MCF 10A (cell line): ENCODE measurements around the gene TMPRSS15. TPM values are rescaled to one million over a fixed set of nuclear protein-coding genes. Genes with fewer than 3 reads are reported as not detected.

Experiments
- BruUV-seq: library from RNA; stranded (reverse); fragments of 400-500 nt; replicated peaks from 2 replicates; lab custom pipeline; 2021; lab: Mats Ljungman, UMichigan
- CTCF ChIA-PET: fragments of 300-600 bp; sonication (Branson Sonifier 250); formaldehyde crosslinking; extraction: SDS; loops from one replicate; lab custom pipeline; 2021; ENCODE audit warnings: antibody characterized with exemption, inconsistent platforms; lab: Yijun Ruan, JAX
- POLR2A ChIA-PET: fragments of 300-600, 350-650 bp; sonication (Branson Sonifier 250); formaldehyde crosslinking; extraction: SDS; loops from one replicate; lab custom pipeline; 2020; ENCODE audit warnings: antibody characterized with exemption, inconsistent platforms; lab: Yijun Ruan, JAX
- DNase-seq: peaks from one replicate; pipeline ENCODE4 v3.0.0-alpha.2; 2018; ENCODE audit not compliant: unreplicated experiment
- H3K27ac Mint-ChIP-seq: one replicate; pipeline ENCODE4 v1.8.0; 2022; ENCODE audit warnings: mild to moderate bottlenecking, low read depth, mixed read lengths; ENCODE audit not compliant: unreplicated experiment
- H3K27me3 Mint-ChIP-seq: one replicate; pipeline ENCODE4 v1.8.0; 2022; ENCODE audit warnings: mixed read lengths; ENCODE audit not compliant: insufficient read depth, unreplicated experiment
- H3K36me3 Mint-ChIP-seq: one replicate; pipeline ENCODE4 v1.8.0; 2022; ENCODE audit warnings: mild to moderate bottlenecking, moderate library complexity, mixed read lengths; ENCODE audit not compliant: insufficient read depth, unreplicated experiment
- H3K4me1 Mint-ChIP-seq: one replicate; pipeline ENCODE4 v1.8.0; 2022; ENCODE audit warnings: mixed read lengths; ENCODE audit not compliant: insufficient read depth, unreplicated experiment
- H3K4me3 Mint-ChIP-seq: one replicate; pipeline ENCODE4 v1.8.0; 2022; ENCODE audit warnings: mild to moderate bottlenecking, moderate library complexity, mixed read lengths; ENCODE audit not compliant: unreplicated experiment
- H3K9me3 Mint-ChIP-seq: one replicate; pipeline ENCODE4 v1.8.0; 2022; ENCODE audit warnings: mixed read lengths; ENCODE audit not compliant: unreplicated experiment
- CTCF ChIP-seq: fragments of 200-600 bp; IDR thresholded peaks from one replicate; pipeline ENCODE4 v1.8.0; 2022; ENCODE audit warnings: antibody characterized with exemption, mild to moderate bottlenecking; ENCODE audit not compliant: unreplicated experiment
- intact Hi-C: fragments of 100-400 bp; cut with micrococcal nuclease; formaldehyde crosslinking; loops from 2 replicates; pipeline ENCODE4 v1.14.1; 2022
- total RNA-seq: library from RNA; stranded (reverse); gene quantifications from 2 replicates; pipeline ENCODE4 v1.2.3, GENCODE V29; 2022

TMPRSS15 gene
- total RNA-seq, 1 experiment from 2014 or later: 3.6 TPM

DNA sequence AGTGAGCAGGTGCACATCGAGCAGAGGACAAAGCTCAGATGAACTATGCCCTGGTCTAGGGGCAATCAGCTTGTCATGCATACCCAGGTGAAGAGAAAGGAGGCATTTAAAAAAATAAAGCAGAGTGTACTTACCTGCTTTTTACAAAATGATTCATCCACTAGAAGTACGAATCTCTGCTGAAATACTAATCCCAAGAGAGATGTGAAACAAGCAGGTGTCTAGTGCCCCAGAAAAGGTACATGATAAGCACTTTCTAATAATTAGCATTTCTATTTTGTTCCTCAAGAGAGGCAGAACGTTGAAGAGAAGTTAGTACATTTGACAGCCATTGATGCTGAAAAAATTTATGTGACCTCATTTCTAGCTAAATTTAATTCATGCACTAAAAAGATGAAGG is 127.8 kb downstream of the TMPRSS15 start:
- intact Hi-C loops: no loop called here
- DNase-seq: no peak
- ChIA-PET CTCF (interaction anchor here (2.0 kb wide), 2 partner anchors 111 to 235 kb away, joined by 5 to 8 read pairs; no protein-coding TSS in a partner anchor), POLR2A (no interaction called here)
- no TSS peak for BruUV-seq
- no peak for TF ChIP-seq CTCF
- H3K27me3 Mint-ChIP-seq: no peaks in the 10 kb centered on the region
- no peak overlapping the region for H3K27ac Mint-ChIP-seq
- H3K36me3 Mint-ChIP-seq: no peaks in the 10 kb centered on the region
- no peak overlapping the region for H3K4me3 Mint-ChIP-seq
- no peaks in the 10 kb centered on the region for H3K4me1 Mint-ChIP-seq
- no peaks in the 10 kb centered on the region for H3K9me3 Mint-ChIP-seq

DNA sequence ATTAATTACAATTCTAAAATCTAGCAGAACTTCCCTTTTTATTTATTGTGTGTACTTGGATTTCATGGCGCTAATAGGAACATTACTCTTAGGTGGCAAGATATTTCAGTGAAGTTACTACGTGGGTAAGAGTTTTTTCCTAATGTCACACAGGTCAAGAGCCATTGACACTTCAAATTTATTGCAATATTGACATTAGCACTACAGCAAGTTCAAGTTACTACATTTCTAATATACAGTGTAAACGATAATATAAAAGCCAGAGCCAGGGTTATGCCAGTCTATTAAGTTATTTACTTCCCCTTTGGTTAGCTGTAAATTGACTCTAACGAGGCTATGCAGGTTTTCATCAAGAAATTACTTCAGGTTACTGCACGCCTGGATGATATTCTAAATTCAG is 129.2 kb downstream of the TMPRSS15 start:
- H3K4me1 Mint-ChIP-seq: no peaks in the 10 kb centered on the region
- H3K27ac Mint-ChIP-seq: no peak overlapping the region
- ChIA-PET POLR2A (no interaction called here), CTCF (interaction anchor here (2.0 kb wide), 2 partner anchors 110 to 233 kb away, joined by 5 to 8 read pairs; no protein-coding TSS in a partner anchor)
- no peaks in the 10 kb centered on the region for H3K27me3 Mint-ChIP-seq
- intact Hi-C loops: no loop called here
- H3K9me3 Mint-ChIP-seq: no peaks in the 10 kb centered on the region
- DNase-seq: no peak
- BruUV-seq: no TSS peak
- no peaks in the 10 kb centered on the region for H3K36me3 Mint-ChIP-seq
- no peak overlapping the region for H3K4me3 Mint-ChIP-seq
- TF ChIP-seq CTCF: no peak

- H3K27me3 Mint-ChIP-seq: no peaks in the 10 kb centered on the region
- TF ChIP-seq CTCF: no peak
- ChIA-PET CTCF (interaction anchor here (0.6 to 1.0 kb wide), 2 partner anchors 9 to 44 kb away, joined by 3 to 4 read pairs; no protein-coding TSS in a partner anchor), POLR2A (no interaction called here)
- no peaks in the 10 kb centered on the region for H3K4me1 Mint-ChIP-seq
- no peak overlapping the region for H3K4me3 Mint-ChIP-seq
- no TSS peak for BruUV-seq
- H3K9me3 Mint-ChIP-seq: no peaks in the 10 kb centered on the region
- H3K27ac Mint-ChIP-seq: no peak overlapping the region
- intact Hi-C loops: no loop called here
- H3K36me3 Mint-ChIP-seq: no peaks in the 10 kb centered on the region
- DNase-seq: no peak
These were observed 130.2 kb downstream of the TMPRSS15 start for GRCh38 chr21:18273400-18273799.

DNA sequence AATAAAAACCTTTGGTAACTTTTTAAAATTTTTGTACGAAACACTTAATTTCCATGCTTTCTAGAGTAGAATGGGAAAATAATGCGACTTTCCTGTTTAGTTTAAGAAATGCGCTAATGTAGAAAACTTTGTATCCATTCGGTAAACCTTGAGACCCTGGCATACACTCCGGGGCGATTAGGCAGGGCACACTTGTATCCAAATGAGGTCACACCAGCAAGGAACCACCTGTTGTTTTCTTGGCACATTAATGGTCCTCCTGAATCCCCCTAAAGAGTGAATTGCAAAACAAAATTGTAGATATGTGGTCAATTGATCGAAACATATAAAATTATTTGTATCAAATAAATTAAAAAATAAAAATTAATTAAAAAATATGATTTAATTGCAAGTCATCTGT is 133.7 kb downstream of the TMPRSS15 start:
- BruUV-seq: no TSS peak
- CTCF ChIA-PET: no interaction called here
- intact Hi-C loops: no loop called here

More for the DNA sequence above, 133.7 kb downstream of the TMPRSS15 start:
- Mint-ChIP-seq H3K4me1 (no peaks in the 10 kb centered on the region), H3K27me3 (no peaks in the 10 kb centered on the region), H3K9me3 (no peaks in the 10 kb centered on the region), H3K27ac (no peak overlapping the region), H3K4me3 (no peak overlapping the region), H3K36me3 (no peaks in the 10 kb centered on the region)
- POLR2A ChIA-PET: no interaction called here
- DNase-seq: no peak
- no peak for TF ChIP-seq CTCF
